HepG2 (cell line): ENCODE measurements around the gene FABP2. TPM values are rescaled to one million over a fixed set of nuclear protein-coding genes. Genes with fewer than 3 reads are reported as not detected.

Experiments used
- ARHGAP35 ChIP-seq: sonication (generic); formaldehyde crosslinking; IDR thresholded peaks from 2 replicates; pipeline ENCODE4 v1.9.0; 2022; ENCODE audit warnings: mild to moderate bottlenecking, inconsistent platforms, moderate library complexity, missing genetic modification reagents, borderline replicate concordance
- ATF5 ChIP-seq: sonication (generic); formaldehyde crosslinking; IDR thresholded peaks from 2 replicates; pipeline ENCODE4 v1.4.0; 2020; ENCODE audit warnings: mild to moderate bottlenecking, low read depth, missing genetic modification reagents
- DDIT3 ChIP-seq: sonication (generic); formaldehyde crosslinking; IDR thresholded peaks from 2 replicates; pipeline ENCODE4 v1.4.0; 2020; ENCODE audit warnings: mild to moderate bottlenecking, missing genetic modification reagents
- GATA4 ChIP-seq: sonication (generic); IDR thresholded peaks from 2 replicates; pipeline ENCODE4 v1.6.1; 2016; ENCODE audit warnings: antibody characterized with exemption, low read depth, borderline replicate concordance
- GFI1 ChIP-seq: sonication (generic); formaldehyde crosslinking; IDR thresholded peaks from 2 replicates; pipeline ENCODE4 v1.5.0; 2020; ENCODE audit warnings: missing genetic modification reagents, mild to moderate bottlenecking, borderline replicate concordance
- KLF13 ChIP-seq: sonication (generic); formaldehyde crosslinking; IDR thresholded peaks from 2 replicates; pipeline ENCODE4 v1.4.0; 2020; ENCODE audit warnings: mild to moderate bottlenecking, missing genetic modification reagents
- MED1 ChIP-seq: sonication (generic); formaldehyde crosslinking; IDR thresholded peaks from 2 replicates; pipeline ENCODE4 v1.4.0; 2020; ENCODE audit warnings: missing genetic modification reagents
- MTA3 ChIP-seq: sonication (generic); formaldehyde crosslinking; IDR thresholded peaks from 2 replicates; pipeline ENCODE4 v1.4.0; 2020; ENCODE audit warnings: missing genetic modification reagents
- MYNN ChIP-seq: sonication (generic); formaldehyde crosslinking; IDR thresholded peaks from 2 replicates; pipeline ENCODE4 v1.4.0; 2020; ENCODE audit warnings: mild to moderate bottlenecking, low read depth, missing genetic modification reagents
- NFKB2 ChIP-seq: sonication (generic); formaldehyde crosslinking; IDR thresholded peaks from 2 replicates; pipeline ENCODE4 v1.4.0; 2020; ENCODE audit warnings: missing genetic modification reagents, borderline replicate concordance
- NFKBIZ ChIP-seq: IDR thresholded peaks from 2 replicates; pipeline ENCODE4 v1.6.1; 2018; ENCODE audit warnings: missing genetic modification reagents, missing compliant biosample characterization
- PHB2 ChIP-seq: fragments of 450-650 bp; IDR thresholded peaks from 2 replicates; pipeline ENCODE4 v1.6.1; 2018; ENCODE audit not compliant: partially characterized antibody
- PHF5A ChIP-seq: IDR thresholded peaks from one replicate; pipeline ENCODE4 v1.6.1; 2018; ENCODE audit warnings: low read depth, missing genetic modification reagents; ENCODE audit not compliant: unreplicated experiment
- SRSF9 ChIP-seq: fragments of 200-400 bp; formaldehyde crosslinking; IDR thresholded peaks from 2 replicates; pipeline ENCODE4 v1.6.1; 2018; ENCODE audit warnings: borderline replicate concordance, mild to moderate bottlenecking, low read depth, low read length; ENCODE audit not compliant: insufficient read depth, poor library complexity, severe bottlenecking
- STAG1 ChIP-seq: sonication (generic); formaldehyde crosslinking; IDR thresholded peaks from 2 replicates; pipeline ENCODE4 v1.4.0; 2020; ENCODE audit warnings: missing genetic modification reagents
- SYNCRIP ChIP-seq: fragments of 200-400 bp; formaldehyde crosslinking; IDR thresholded peaks from 2 replicates; pipeline ENCODE4 v1.6.1; 2018; ENCODE audit warnings: mild to moderate bottlenecking, low read depth, low read length; ENCODE audit not compliant: insufficient read depth
- USF2 ChIP-seq, 2 experiments: sonication (generic) in 1 of 2; formaldehyde crosslinking in 1 of 2; IDR thresholded peaks; 2 replicates each; pipeline versions ENCODE4 v1.5.1 to v1.6.1; 2011 to 2020; ENCODE audit warnings: borderline replicate concordance in 1 of 2, low read depth in 1 of 2, low read length in 1 of 2, mild to moderate bottlenecking in 1 of 2, missing genetic modification reagents in 1 of 2, moderate library complexity in 1 of 2
- ZBTB3 ChIP-seq: sonication (generic); formaldehyde crosslinking; IDR thresholded peaks from 2 replicates; pipeline ENCODE4 v1.4.0; 2020; ENCODE audit warnings: low read depth, mild to moderate bottlenecking, moderate library complexity, missing genetic modification reagents, borderline replicate concordance
- ZFYVE20 ChIP-seq: sonication (generic); formaldehyde crosslinking; IDR thresholded peaks from 2 replicates; pipeline ENCODE4 v1.8.0; 2023; ENCODE audit warnings: low read depth, mild to moderate bottlenecking, moderate library complexity, missing genetic modification reagents, borderline replicate concordance
- ZNF207 ChIP-seq: fragments of 450-650 bp; IDR thresholded peaks from 2 replicates; pipeline ENCODE4 v1.6.1; 2016; ENCODE audit warnings: antibody characterized with exemption, borderline replicate concordance
- ZNF281 ChIP-seq: sonication (generic); formaldehyde crosslinking; IDR thresholded peaks from 2 replicates; pipeline ENCODE4 v1.4.0; 2020; ENCODE audit warnings: missing genetic modification reagents, borderline replicate concordance
- ZNF367 ChIP-seq: sonication (generic); formaldehyde crosslinking; IDR thresholded peaks from 2 replicates; pipeline ENCODE4 v1.4.0; 2020; ENCODE audit warnings: missing genetic modification reagents, borderline replicate concordance
- ZNF660 ChIP-seq: sonication (generic); formaldehyde crosslinking; IDR thresholded peaks from 2 replicates; pipeline ENCODE4 v1.5.1; 2020; ENCODE audit warnings: mild to moderate bottlenecking, low read depth, missing genetic modification reagents, borderline replicate concordance
- ZNF724P ChIP-seq: sonication (generic); formaldehyde crosslinking; IDR thresholded peaks from 2 replicates; pipeline ENCODE4 v1.8.0; 2022; ENCODE audit warnings: missing genetic modification reagents, borderline replicate concordance
- ZNF740 ChIP-seq: sonication (generic); formaldehyde crosslinking; IDR thresholded peaks from 2 replicates; pipeline ENCODE4 v1.4.0; 2020; ENCODE audit warnings: missing genetic modification reagents
- polyA plus RNA-seq, 8 experiments: library from polyadenylated mRNA; depleted of rRNA in 3 of 8; stranded (reverse) in 7 of 8; unstranded in 1 of 8; fragments of >200 nt; fragmentation: Illumina TruSeq in 4 of 8; extraction: Trizol in 4 of 8; gene quantifications; 2 replicates each; pipeline versions ENCODE4 v1.2.1 to v1.2.3, GENCODE V29; 2011 to 2016; ENCODE audit warnings: low read depth in 4 of 8, missing spikeins in 1 of 8, mixed read lengths in 1 of 8; ENCODE audit not compliant: insufficient read depth in 1 of 8
- total RNA-seq, 5 experiments: library from RNA; depleted of rRNA; stranded (reverse); fragments of >200 nt; fragmentation: Illumina TruSeq; extraction: Trizol; gene quantifications; 2 replicates each; pipeline ENCODE4 v1.2.3, GENCODE V29; 2016; ENCODE audit warnings: low read depth in 1 of 5

Gene FABP2
- total and polyA plus RNA-seq, 2 of the 13 experiments (the other 11 are each of a cell fraction or from before 2014, with no cell fraction given), result 0.78 to 1.2 TPM

- TF ChIP-seq ATF5 (CRISPR knock-in tag) (no peak), ZNF281 (CRISPR knock-in tag) (no peak), NFKB2 (CRISPR knock-in tag) (no peak), ZNF724P (CRISPR knock-in tag) (no peak), ARHGAP35 (CRISPR knock-in tag) (no peak), DDIT3 (CRISPR knock-in tag) (no peak), USF2 (IDR thresholded peaks at IDR 0.05; ENCODE audit: low read depth, low read length) (no peak), USF2 (CRISPR knock-in tag; IDR thresholded peaks at IDR 0.05; ENCODE audit: borderline replicate concordance) (no peak), ZNF367 (CRISPR knock-in tag) (no peak), MYNN (CRISPR knock-in tag) (no peak), ZNF740 (no peak), GATA4 (no peak), SYNCRIP (no peak), PHF5A (CRISPR knock-in tag) (no peak), PHB2 (no peak), KLF13 (no peak), MED1 (CRISPR knock-in tag) (peak; percentile 31; the same call in 1 of the 2 replicates), STAG1 (CRISPR knock-in tag) (no peak), ZFYVE20 (CRISPR knock-in tag) (no peak), GFI1 (CRISPR knock-in tag) (no peak), ZNF660 (CRISPR knock-in tag) (no peak), ZNF207 (no peak), MTA3 (CRISPR knock-in tag) (no peak), SRSF9 (no peak), ZBTB3 (no peak), NFKBIZ (no peak)
Measured at GRCh38 chr4:119304431-119304830, 17.5 kb downstream of the FABP2 start (continued).
